ENCODE data around the gene FOXS1. TPM values are rescaled to one million over a fixed set of nuclear protein-coding genes. Genes with fewer than 3 reads are reported as not detected.

The FOXS1 gene
- total RNA-seq, 2 donors from 2014 or later = not detected

DNA sequence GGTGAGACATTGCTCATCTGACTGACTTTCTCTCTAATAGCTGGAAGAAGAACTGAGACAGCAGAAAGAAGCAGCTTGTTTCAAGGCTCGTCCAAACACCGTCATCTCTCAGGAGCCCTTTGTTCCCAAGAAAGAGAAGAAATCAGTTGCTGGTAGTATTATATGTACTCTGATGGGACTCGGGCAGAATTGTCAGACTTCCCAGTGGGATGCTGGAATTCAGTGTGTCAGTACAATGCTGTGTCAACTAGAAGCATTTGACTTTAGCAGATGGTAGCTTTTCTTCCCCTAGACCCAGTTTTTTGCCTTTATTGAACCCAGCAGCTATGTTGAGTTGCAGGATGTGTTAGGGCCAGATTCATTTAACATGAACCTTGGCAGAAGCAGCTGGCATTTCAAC, 48.0 kb downstream of the FOXS1 start:
- DNase-seq (ENCODE audit: low spot score) (no peak), ATAC-seq (no peak)
- Mint-ChIP-seq H3K27me3 (no peaks in the 10 kb centered on the region), H3K36me3 (no peaks in the 10 kb centered on the region), H3K27ac (no peak overlapping the region), H3K4me3 (no peak overlapping the region), H3K4me1 (ENCODE audit: low read depth in 2 of 2) (no peaks in the 10 kb centered on the region), H3K9me3 (no peaks in the 10 kb centered on the region)

Other genes starting within 250 kb of the FOXS1 start
- 1 to 10 TPM in 1 of 2 donors, under 1 TPM in 1; 0.52 to 1.4 TPM for gene ID1, start 240.3 kb downstream of the FOXS1 start, total RNA-seq
- gene COX4I2, start 207.7 kb downstream of the FOXS1 start, total RNA-seq = not detected
- gene BCL2L1, start 122.7 kb downstream of the FOXS1 start, total RNA-seq = 100 to 1,000 TPM; 140 to 325 TPM
- 100 to 1,000 TPM in 1 of 2 donors, 10 to 100 TPM in 1; 51.8 to 102 TPM for gene TPX2, start 106.3 kb downstream of the FOXS1 start, total RNA-seq
- gene MYLK2, start 26.2 kb downstream of the FOXS1 start, total RNA-seq = 1 to 10 TPM in 1 of 2 donors, under 1 TPM in 1; 0.98 to 1.8 TPM
- gene DUSP15, start 24.9 kb upstream of the FOXS1 start, total RNA-seq = not detected
- gene TTLL9, start 25.0 kb upstream of the FOXS1 start, total RNA-seq = not detected
- gene PDRG1, start 106.4 kb upstream of the FOXS1 start, total RNA-seq = 10 to 100 TPM; 15.6 to 18.7 TPM
- under 1 TPM in 1 of 2 donors, not detected in 1; 0.05 TPM for gene XKR7, start 122.5 kb upstream of the FOXS1 start, total RNA-seq
- gene CCM2L, start 164.8 kb upstream of the FOXS1 start, total RNA-seq = not detected
- under 1 TPM in 1 of 2 donors, not detected in 1; 0.14 TPM for gene HCK, start 206.6 kb upstream of the FOXS1 start, total RNA-seq